Loucy (cell line): ENCODE data around the gene OR2AG2.

Experiments
- CTCF ChIP-seq: fragments of 200-600 bp; sonication (generic); conservative IDR thresholded peaks from 2 replicates; pipeline ENCODE4 v1.5.1; 2014; ENCODE audit warnings: mild to moderate bottlenecking, antibody characterized with exemption, low read length
- EZH2phosphoT487 ChIP-seq: fragments of 200-600 bp; IDR thresholded peaks from 2 replicates; pipeline ENCODE4 v1.6.1; 2018; ENCODE audit warnings: antibody characterized with exemption, mild to moderate bottlenecking, moderate library complexity, borderline replicate concordance

GRCh38 chr11:6790546-6790945, 18.8 kb upstream of the OR2AG2 start:
- TF ChIP-seq CTCF (no peak), EZH2phosphoT487 (no peak)
